ENCODE results near the gene ZBTB7C.

ZBTB7C gene

GRCh38 chr18:48263192-48263853 lies 145.9 kb downstream of the ZBTB7C start:
- Histone ChIP-seq H3K9ac (ENCODE audit: low read depth, low read length) (no peak overlapping the region), H3K27me3 (ENCODE audit: insufficient read depth, low read length) (no peaks in the 10 kb centered on the region), H3K4me1 (ENCODE audit: insufficient read depth, low read length) (no peaks in the 10 kb centered on the region), H3K4me3 (ENCODE audit: low read length) (no peak overlapping the region), H3K36me3 (ENCODE audit: insufficient read depth, low read length) (no peaks in the 10 kb centered on the region), H3K9me3 (ENCODE audit: insufficient read depth, low read depth, low read length) (no peaks in the 10 kb centered on the region), H3K27ac (ENCODE audit: low read depth, low read length) (no peak overlapping the region)
- 87% methylated on average over 7 of the region's 7 CpGs for WGBS

GRCh38 chr18:48260237-48260636 lies 148.9 kb downstream of the ZBTB7C start:
- no peaks in the 10 kb centered on the region for H3K36me3 ChIP-seq (ENCODE audit: insufficient read depth, low read length)
- H3K9me3 ChIP-seq (ENCODE audit: insufficient read depth, low read depth, low read length): no peaks in the 10 kb centered on the region
- H3K4me1 ChIP-seq (ENCODE audit: insufficient read depth, low read length): no peaks in the 10 kb centered on the region
- H3K9ac ChIP-seq (ENCODE audit: low read depth, low read length): no peak overlapping the region
- H3K27ac ChIP-seq (ENCODE audit: low read depth, low read length): no peak overlapping the region
- 96% methylated on average over 2 of the region's 2 CpGs for WGBS
- H3K4me3 ChIP-seq (ENCODE audit: low read length): no peak overlapping the region
- no peaks in the 10 kb centered on the region for H3K27me3 ChIP-seq (ENCODE audit: insufficient read depth, low read length)

- no peak overlapping the region for H3K4me3 ChIP-seq (ENCODE audit: low read length)
- no peak overlapping the region for H3K27ac ChIP-seq (ENCODE audit: low read depth, low read length)
- H3K9me3 ChIP-seq (ENCODE audit: insufficient read depth, low read depth, low read length): no peaks in the 10 kb centered on the region
- H3K9ac ChIP-seq (ENCODE audit: low read depth, low read length): no peak overlapping the region
- H3K4me1 ChIP-seq (ENCODE audit: insufficient read depth, low read length): no peaks in the 10 kb centered on the region
- no peaks in the 10 kb centered on the region for H3K36me3 ChIP-seq (ENCODE audit: insufficient read depth, low read length)
- no peaks in the 10 kb centered on the region for H3K27me3 ChIP-seq (ENCODE audit: insufficient read depth, low read length)
Observed at GRCh38 chr18:48256848-48257247, 152.3 kb downstream of the ZBTB7C start.

GRCh38 chr18:48254077-48254602 lies 155.0 kb downstream of the ZBTB7C start:
- Histone ChIP-seq H3K4me3 (ENCODE audit: low read length) (no peak overlapping the region), H3K9me3 (ENCODE audit: insufficient read depth, low read depth, low read length) (no peaks in the 10 kb centered on the region), H3K36me3 (ENCODE audit: insufficient read depth, low read length) (no peaks in the 10 kb centered on the region), H3K27me3 (ENCODE audit: insufficient read depth, low read length) (no peaks in the 10 kb centered on the region), H3K27ac (ENCODE audit: low read depth, low read length) (no peak overlapping the region), H3K4me1 (ENCODE audit: insufficient read depth, low read length) (no peaks in the 10 kb centered on the region), H3K9ac (ENCODE audit: low read depth, low read length) (no peak overlapping the region)
- WGBS: 90% methylated on average over 10 of the region's 10 CpGs

- H3K4me3 ChIP-seq (ENCODE audit: low read length): no peak overlapping the region
- no peaks in the 10 kb centered on the region for H3K27me3 ChIP-seq (ENCODE audit: insufficient read depth, low read length)
- H3K27ac ChIP-seq (ENCODE audit: low read depth, low read length): no peak overlapping the region
- H3K4me1 ChIP-seq (ENCODE audit: insufficient read depth, low read length): no peaks in the 10 kb centered on the region
- 92% methylated on average over 1 of the region's 3 CpGs for WGBS
- H3K36me3 ChIP-seq (ENCODE audit: insufficient read depth, low read length): no peaks in the 10 kb centered on the region
- H3K9ac ChIP-seq (ENCODE audit: low read depth, low read length): no peak overlapping the region
- H3K9me3 ChIP-seq (ENCODE audit: insufficient read depth, low read depth, low read length): no peaks in the 10 kb centered on the region
Observed at GRCh38 chr18:48252525-48252924, 156.7 kb downstream of the ZBTB7C start.

GRCh38 chr18:48250918-48251317 lies 158.3 kb downstream of the ZBTB7C start:
- no peaks in the 10 kb centered on the region for H3K9me3 ChIP-seq (ENCODE audit: insufficient read depth, low read depth, low read length)
- H3K36me3 ChIP-seq (ENCODE audit: insufficient read depth, low read length): no peaks in the 10 kb centered on the region
- no peak overlapping the region for H3K4me3 ChIP-seq (ENCODE audit: low read length)
- WGBS: 75% methylated on average over 2 of the region's 3 CpGs
- no peak overlapping the region for H3K27ac ChIP-seq (ENCODE audit: low read depth, low read length)
- H3K4me1 ChIP-seq (ENCODE audit: insufficient read depth, low read length): no peaks in the 10 kb centered on the region
- H3K27me3 ChIP-seq (ENCODE audit: insufficient read depth, low read length): no peaks in the 10 kb centered on the region
- no peak overlapping the region for H3K9ac ChIP-seq (ENCODE audit: low read depth, low read length)

GRCh38 chr18:48250362-48250907 lies 158.7 kb downstream of the ZBTB7C start:
- no peaks in the 10 kb centered on the region for H3K9me3 ChIP-seq (ENCODE audit: insufficient read depth, low read depth, low read length)
- H3K27me3 ChIP-seq (ENCODE audit: insufficient read depth, low read length): no peaks in the 10 kb centered on the region
- WGBS: 83% methylated on average over 1 of the region's 1 CpG
- H3K4me3 ChIP-seq (ENCODE audit: low read length): no peak overlapping the region
- no peaks in the 10 kb centered on the region for H3K36me3 ChIP-seq (ENCODE audit: insufficient read depth, low read length)
- H3K9ac ChIP-seq (ENCODE audit: low read depth, low read length): no peak overlapping the region
- no peak overlapping the region for H3K27ac ChIP-seq (ENCODE audit: low read depth, low read length)
- H3K4me1 ChIP-seq (ENCODE audit: insufficient read depth, low read length): no peaks in the 10 kb centered on the region

GRCh38 chr18:48249854-48250253 lies 159.3 kb downstream of the ZBTB7C start:
- no peaks in the 10 kb centered on the region for H3K36me3 ChIP-seq (ENCODE audit: insufficient read depth, low read length)
- H3K27ac ChIP-seq (ENCODE audit: low read depth, low read length): no peak overlapping the region
- no peak overlapping the region for H3K4me3 ChIP-seq (ENCODE audit: low read length)
- no peaks in the 10 kb centered on the region for H3K9me3 ChIP-seq (ENCODE audit: insufficient read depth, low read depth, low read length)
- H3K9ac ChIP-seq (ENCODE audit: low read depth, low read length): no peak overlapping the region
- WGBS: 97% methylated on average over 5 of the region's 5 CpGs
- no peaks in the 10 kb centered on the region for H3K4me1 ChIP-seq (ENCODE audit: insufficient read depth, low read length)
- no peaks in the 10 kb centered on the region for H3K27me3 ChIP-seq (ENCODE audit: insufficient read depth, low read length)

- Histone ChIP-seq H3K4me3 (ENCODE audit: low read length) (no peak overlapping the region), H3K27ac (ENCODE audit: low read depth, low read length) (no peak overlapping the region), H3K9me3 (ENCODE audit: insufficient read depth, low read depth, low read length) (no peaks in the 10 kb centered on the region), H3K4me1 (ENCODE audit: insufficient read depth, low read length) (no peaks in the 10 kb centered on the region), H3K9ac (ENCODE audit: low read depth, low read length) (no peak overlapping the region), H3K27me3 (ENCODE audit: insufficient read depth, low read length) (no peaks in the 10 kb centered on the region), H3K36me3 (ENCODE audit: insufficient read depth, low read length) (no peaks in the 10 kb centered on the region)
Observed at GRCh38 chr18:48244530-48244929, 164.7 kb downstream of the ZBTB7C start.

- 44% methylated on average over 3 of the region's 3 CpGs for WGBS
- no peak overlapping the region for H3K4me3 ChIP-seq (ENCODE audit: low read length)
- no peaks in the 10 kb centered on the region for H3K4me1 ChIP-seq (ENCODE audit: insufficient read depth, low read length)
- no peak overlapping the region for H3K9ac ChIP-seq (ENCODE audit: low read depth, low read length)
- H3K36me3 ChIP-seq (ENCODE audit: insufficient read depth, low read length): no peaks in the 10 kb centered on the region
- no peak overlapping the region for H3K27ac ChIP-seq (ENCODE audit: low read depth, low read length)
- H3K9me3 ChIP-seq (ENCODE audit: insufficient read depth, low read depth, low read length): no peaks in the 10 kb centered on the region
- H3K27me3 ChIP-seq (ENCODE audit: insufficient read depth, low read length): no peaks in the 10 kb centered on the region
Observed at GRCh38 chr18:48238636-48239035, 170.5 kb downstream of the ZBTB7C start.

GRCh38 chr18:48238206-48238605 lies 171.0 kb downstream of the ZBTB7C start:
- Histone ChIP-seq H3K9me3 (ENCODE audit: insufficient read depth, low read depth, low read length) (no peaks in the 10 kb centered on the region), H3K4me1 (ENCODE audit: insufficient read depth, low read length) (no peaks in the 10 kb centered on the region), H3K4me3 (ENCODE audit: low read length) (no peak overlapping the region), H3K9ac (ENCODE audit: low read depth, low read length) (no peak overlapping the region), H3K27me3 (ENCODE audit: insufficient read depth, low read length) (no peaks in the 10 kb centered on the region), H3K36me3 (ENCODE audit: insufficient read depth, low read length) (no peaks in the 10 kb centered on the region), H3K27ac (ENCODE audit: low read depth, low read length) (no peak overlapping the region)
- 93% methylated on average over 3 of the region's 3 CpGs for WGBS

- Histone ChIP-seq H3K36me3 (ENCODE audit: insufficient read depth, low read length) (no peaks in the 10 kb centered on the region), H3K27ac (ENCODE audit: low read depth, low read length) (no peak overlapping the region)
- 88% methylated on average over 2 of the region's 2 CpGs for WGBS
Observed at GRCh38 chr18:48236822-48237221, 172.4 kb downstream of the ZBTB7C start.

More at GRCh38 chr18:48236822-48237221, 172.4 kb downstream of the ZBTB7C start:
- Histone ChIP-seq H3K9ac (ENCODE audit: low read depth, low read length) (no peak overlapping the region), H3K4me3 (ENCODE audit: low read length) (no peak overlapping the region), H3K27me3 (ENCODE audit: insufficient read depth, low read length) (no peaks in the 10 kb centered on the region), H3K4me1 (ENCODE audit: insufficient read depth, low read length) (no peaks in the 10 kb centered on the region), H3K9me3 (ENCODE audit: insufficient read depth, low read depth, low read length) (no peaks in the 10 kb centered on the region)

Data from HUES64 (cell line).